HepG2 (cell line): Measurements from ENCODE around the gene OR52N2.

Experiments
- CTCF ChIP-seq: sonication (generic); formaldehyde crosslinking; IDR thresholded peaks from 2 replicates; pipeline ENCODE4 v1.5.0; 2020; ENCODE audit warnings: mild to moderate bottlenecking, missing genetic modification reagents, moderate library complexity
- POLR2AphosphoS5 ChIP-seq: IDR thresholded peaks from 2 replicates; pipeline ENCODE4 v1.6.1; 2012; ENCODE audit warnings: low read depth, low read length
- SP1 ChIP-seq, 2 experiments: fragments of 450-650 bp in 1 of 2; sonication (generic) in 1 of 2; formaldehyde crosslinking in 1 of 2; IDR thresholded peaks; 2 replicates each; pipeline versions ENCODE4 v1.4.0 to v1.6.1; 2016 to 2020; ENCODE audit warnings: missing genetic modification reagents in 1 of 2
- ZC3H13 ChIP-seq: sonication (generic); formaldehyde crosslinking; IDR thresholded peaks from 2 replicates; pipeline ENCODE4 v1.8.1; 2023; ENCODE audit warnings: mild to moderate bottlenecking, missing genetic modification reagents, moderate library complexity
- ZFP36L2 ChIP-seq: sonication (generic); formaldehyde crosslinking; IDR thresholded peaks from 2 replicates; pipeline ENCODE4 v1.4.0; 2020; ENCODE audit warnings: missing genetic modification reagents
- ZNF777 ChIP-seq: sonication (generic); formaldehyde crosslinking; IDR thresholded peaks from 2 replicates; pipeline ENCODE4 v1.4.0; 2020; ENCODE audit warnings: missing genetic modification reagents

GRCh38 chr11:5857590-5857989, 48.9 kb downstream of the OR52N2 start, which contains the start of gene OR52E8:
- no peak for TF ChIP-seq ZNF777 (CRISPR knock-in tag)
- TF ChIP-seq POLR2AphosphoS5 = no peak
- no peak for TF ChIP-seq ZFP36L2 (CRISPR knock-in tag)
- TF ChIP-seq CTCF (CRISPR knock-in tag) = no peak
- TF ChIP-seq ZC3H13 (CRISPR knock-in tag) = no peak
- no peak for TF ChIP-seq SP1 (IDR thresholded peaks at IDR 0.05)
- no peak for TF ChIP-seq SP1 (CRISPR knock-in tag; IDR thresholded peaks at IDR 0.05)
